ENCODE measurements around the gene HRG. TPM values are rescaled to one million over a fixed set of nuclear protein-coding genes. Genes with fewer than 3 reads are reported as not detected.

Gene HRG
- total RNA-seq, 1 experiment from 2014 or later, result not detected

DNA sequence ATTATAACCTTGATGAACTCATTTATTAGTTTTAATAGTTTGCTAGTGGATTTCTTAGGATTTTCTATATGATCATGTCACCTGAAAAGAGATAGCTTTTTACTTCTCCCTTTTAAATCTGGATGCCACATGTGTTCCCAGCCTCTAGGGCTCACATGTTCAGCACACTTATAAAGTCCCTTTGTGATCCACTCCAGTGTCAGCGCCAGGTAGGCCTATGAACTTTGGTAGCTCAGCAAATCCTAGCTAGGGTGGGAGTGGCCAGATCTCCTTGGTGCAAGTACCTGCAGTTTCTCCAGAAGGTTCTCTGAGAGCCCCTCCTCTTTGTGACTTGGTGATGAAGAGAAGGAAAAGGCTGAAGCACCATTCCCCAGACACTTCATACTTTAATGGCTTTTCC is 17.0 kb upstream of the HRG start:
- no peak for TF ChIP-seq EZH2 (IDR thresholded peaks at IDR 0.05; ENCODE audit: borderline replicate concordance, low read depth, low read length, poor library complexity, severe bottlenecking)
- TF ChIP-seq, protein P1, sequence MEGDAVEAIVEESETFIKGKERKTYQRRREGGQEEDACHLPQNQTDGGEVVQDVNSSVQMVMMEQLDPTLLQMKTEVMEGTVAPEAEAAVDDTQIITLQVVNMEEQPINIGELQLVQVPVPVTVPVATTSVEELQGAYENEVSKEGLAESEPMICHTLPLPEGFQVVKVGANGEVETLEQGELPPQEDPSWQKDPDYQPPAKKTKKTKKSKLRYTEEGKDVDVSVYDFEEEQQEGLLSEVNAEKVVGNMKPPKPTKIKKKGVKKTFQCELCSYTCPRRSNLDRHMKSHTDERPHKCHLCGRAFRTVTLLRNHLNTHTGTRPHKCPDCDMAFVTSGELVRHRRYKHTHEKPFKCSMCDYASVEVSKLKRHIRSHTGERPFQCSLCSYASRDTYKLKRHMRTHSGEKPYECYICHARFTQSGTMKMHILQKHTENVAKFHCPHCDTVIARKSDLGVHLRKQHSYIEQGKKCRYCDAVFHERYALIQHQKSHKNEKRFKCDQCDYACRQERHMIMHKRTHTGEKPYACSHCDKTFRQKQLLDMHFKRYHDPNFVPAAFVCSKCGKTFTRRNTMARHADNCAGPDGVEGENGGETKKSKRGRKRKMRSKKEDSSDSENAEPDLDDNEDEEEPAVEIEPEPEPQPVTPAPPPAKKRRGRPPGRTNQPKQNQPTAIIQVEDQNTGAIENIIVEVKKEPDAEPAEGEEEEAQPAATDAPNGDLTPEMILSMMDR (conservative IDR thresholded peaks at IDR 0.05; ENCODE audit: low read depth, low read length), result no peak
- ChIA-PET CTCF (no interaction called here), POLR2A (ENCODE audit: low non-redundant PET) (no interaction called here)
- H3K27me3 ChIP-seq (replicated peaks; ENCODE audit: insufficient read depth, low read depth, low read length, poor library complexity), result no peaks in the 10 kb centered on the region
- no peaks in the 10 kb centered on the region for H3K9me3 ChIP-seq (ENCODE audit: low read depth, low read length, poor library complexity, severe bottlenecking)
- no peak for DNase-seq (ENCODE audit: low spot score)
- no peak overlapping the region for H3K27ac ChIP-seq (ENCODE audit: low read depth, low read length, poor library complexity, severe bottlenecking)
- H3K4me3 ChIP-seq (ENCODE audit: low read depth, low read length, poor library complexity, severe bottlenecking), result no peak overlapping the region
- H3K36me3 ChIP-seq (ENCODE audit: insufficient read depth, low read length, poor library complexity, severe bottlenecking), result no peaks in the 10 kb centered on the region
- intact Hi-C loops (cut with micrococcal nuclease; ENCODE audit: unreplicated experiment), result no loop called here
- H3K4me1 ChIP-seq (ENCODE audit: insufficient read depth, low read length, poor library complexity, severe bottlenecking), result no peaks in the 10 kb centered on the region
- no TSS peak for BruUV-seq (replicated peaks)

DNA sequence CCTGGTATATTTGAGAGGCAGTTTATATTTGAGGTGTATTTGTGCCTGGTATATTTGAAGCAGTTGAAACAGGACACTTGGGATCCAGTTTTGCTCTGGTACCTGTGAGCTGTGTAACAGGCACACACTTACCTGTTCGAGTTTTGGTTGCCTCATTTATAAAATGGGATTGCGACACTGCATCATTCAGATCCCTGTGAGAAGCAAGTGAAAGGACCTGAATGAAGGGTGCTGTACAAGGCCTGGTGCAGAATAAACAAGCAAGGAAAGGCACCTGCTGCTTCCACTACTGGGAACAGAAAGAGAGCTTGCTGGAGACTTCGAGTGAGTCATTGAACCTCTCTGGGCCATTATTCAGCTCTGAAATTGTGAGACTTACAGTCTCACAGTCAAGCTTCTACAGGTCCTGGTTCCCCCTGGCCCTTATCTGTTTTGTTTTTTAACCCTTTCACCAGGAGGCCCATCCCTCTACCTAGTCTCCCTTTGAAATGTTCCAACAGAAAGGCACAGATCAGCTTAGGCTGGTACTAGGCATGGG is 14.1 kb upstream of the HRG start:
- ChIA-PET CTCF (no interaction called here), POLR2A (ENCODE audit: low non-redundant PET) (no interaction called here)
- H3K27ac ChIP-seq (ENCODE audit: low read depth, low read length, poor library complexity, severe bottlenecking), result no peak overlapping the region
- TF ChIP-seq, protein P1 (conservative IDR thresholded peaks at IDR 0.05; ENCODE audit: low read depth, low read length), result no peak
- TF ChIP-seq EZH2 (IDR thresholded peaks at IDR 0.05; ENCODE audit: borderline replicate concordance, low read depth, low read length, poor library complexity, severe bottlenecking), result no peak
- no TSS peak for BruUV-seq (replicated peaks)
- H3K4me3 ChIP-seq (ENCODE audit: low read depth, low read length, poor library complexity, severe bottlenecking), result no peak overlapping the region
- intact Hi-C loops (cut with micrococcal nuclease; ENCODE audit: unreplicated experiment), result no loop called here
- H3K36me3 ChIP-seq (ENCODE audit: insufficient read depth, low read length, poor library complexity, severe bottlenecking), result no peaks in the 10 kb centered on the region
- no peaks in the 10 kb centered on the region for H3K27me3 ChIP-seq (replicated peaks; ENCODE audit: insufficient read depth, low read depth, low read length, poor library complexity)
- no peaks in the 10 kb centered on the region for H3K9me3 ChIP-seq (ENCODE audit: low read depth, low read length, poor library complexity, severe bottlenecking)
- no peaks in the 10 kb centered on the region for H3K4me1 ChIP-seq (ENCODE audit: insufficient read depth, low read length, poor library complexity, severe bottlenecking)
- DNase-seq (ENCODE audit: low spot score), result no peak

DNA sequence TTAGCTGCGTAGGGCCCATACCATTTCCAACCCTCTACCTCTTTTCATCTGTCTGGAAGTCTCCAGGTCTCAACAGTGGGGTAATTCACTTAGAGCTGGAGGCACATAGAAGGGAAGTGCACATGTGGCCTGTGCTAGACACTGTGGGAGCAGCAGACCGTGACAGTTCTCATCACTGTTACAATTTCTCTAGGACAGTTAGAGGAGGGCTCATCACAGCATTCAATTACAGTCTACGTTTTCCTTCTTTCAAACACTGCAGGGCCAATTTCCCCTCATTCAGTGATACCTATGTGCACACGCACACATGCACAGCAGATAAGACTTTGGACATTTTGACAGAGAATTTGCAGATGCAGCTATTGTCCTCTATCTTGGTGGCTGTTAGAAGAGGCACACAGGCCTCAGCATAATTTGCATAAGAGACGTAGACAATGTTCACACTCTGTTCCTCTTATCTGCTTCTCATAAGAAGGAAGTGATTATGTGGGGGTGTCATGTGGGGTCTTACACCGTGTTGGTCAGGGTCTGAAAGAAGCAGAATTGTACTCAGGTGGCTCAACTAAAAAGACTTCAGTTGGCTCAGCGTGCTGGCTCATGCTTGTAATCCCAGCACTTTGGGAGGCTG is 12.6 kb upstream of the HRG start:
- Histone ChIP-seq H3K4me1 (ENCODE audit: insufficient read depth, low read length, poor library complexity, severe bottlenecking) (no peaks in the 10 kb centered on the region), H3K27ac (ENCODE audit: low read depth, low read length, poor library complexity, severe bottlenecking) (no peak overlapping the region), H3K36me3 (ENCODE audit: insufficient read depth, low read length, poor library complexity, severe bottlenecking) (no peaks in the 10 kb centered on the region), H3K9me3 (ENCODE audit: low read depth, low read length, poor library complexity, severe bottlenecking) (no peaks in the 10 kb centered on the region), H3K4me3 (ENCODE audit: low read depth, low read length, poor library complexity, severe bottlenecking) (no peak overlapping the region), H3K27me3 (replicated peaks; ENCODE audit: insufficient read depth, low read depth, low read length, poor library complexity) (peaks cover 4% of the 10 kb centered on the region)
- CTCF ChIA-PET, result interaction anchor here (1.9 kb wide), 1 partner anchor 36 kb away, joined by 4 read pairs; no protein-coding TSS in a partner anchor
- TF ChIP-seq, protein P1 (conservative IDR thresholded peaks at IDR 0.05; ENCODE audit: low read depth, low read length), result no peak
- no peak for TF ChIP-seq EZH2 (IDR thresholded peaks at IDR 0.05; ENCODE audit: borderline replicate concordance, low read depth, low read length, poor library complexity, severe bottlenecking)
- POLR2A ChIA-PET (ENCODE audit: low non-redundant PET), result no interaction called here
- DNase-seq (ENCODE audit: low spot score), result no peak
- BruUV-seq (replicated peaks), result no TSS peak
- intact Hi-C loops (cut with micrococcal nuclease; ENCODE audit: unreplicated experiment), result no loop called here
